GM23338 (cell line): ENCODE measurements around the gene SPECC1L. TPM values are rescaled to one million over a fixed set of nuclear protein-coding genes. Genes with fewer than 3 reads are reported as not detected.

Experiments
- ATAC-seq: fragments of 200-7000 bp; cut with Tn5 transposase; 3 replicates; pipeline ENCODE4 v1.9.1; 2020
- DNase-seq: peaks from one replicate; pipeline ENCODE4 v3.0.0-alpha.2; 2015; ENCODE audit warnings: low spot score
- H2AFZ ChIP-seq: fragments of 200-600 bp; sonication (generic); 2 replicates; pipeline ENCODE4 v1.8.0; 2016; ENCODE audit warnings: antibody characterized with exemption, mild to moderate bottlenecking, moderate library complexity
- H3F3A ChIP-seq: fragments of 200-600 bp; sonication (generic); replicated peaks from 2 replicates; pipeline ENCODE4 v1.8.0; 2017; ENCODE audit warnings: antibody characterized with exemption, mixed run types, low read depth
- H3K27ac ChIP-seq: fragments of 200-600 bp; sonication (generic); 2 replicates; pipeline ENCODE4 v1.6.1; 2016; ENCODE audit warnings: low read depth
- H3K27me3 ChIP-seq: fragments of 200-600 bp; sonication (generic); 2 replicates; pipeline ENCODE4 v1.8.0; 2016; ENCODE audit warnings: mild to moderate bottlenecking, mixed run types, moderate library complexity; ENCODE audit not compliant: insufficient read depth
- H3K36me3 ChIP-seq: fragments of 200-600 bp; sonication (generic); 2 replicates; pipeline ENCODE4 v1.8.0; 2016; ENCODE audit warnings: mild to moderate bottlenecking; ENCODE audit not compliant: insufficient read depth
- H3K4me1 ChIP-seq: fragments of 200-600 bp; sonication (generic); 2 replicates; pipeline ENCODE4 v1.8.0; 2016; ENCODE audit warnings: mild to moderate bottlenecking, moderate library complexity; ENCODE audit not compliant: insufficient read depth
- H3K4me2 ChIP-seq: fragments of 200-600 bp; sonication (generic); 2 replicates; pipeline ENCODE4 v1.7.1; 2017; ENCODE audit warnings: mixed run types
- H3K4me3 ChIP-seq: fragments of 200-600 bp; sonication (generic); 2 replicates; pipeline ENCODE4 v1.6.1; 2016; ENCODE audit warnings: mixed run types
- H3K79me2 ChIP-seq: fragments of 200-600 bp; sonication (generic); replicated peaks from 2 replicates; pipeline ENCODE4 v1.8.0; 2017; ENCODE audit warnings: mild to moderate bottlenecking; ENCODE audit not compliant: insufficient read depth
- H3K9me2 ChIP-seq: fragments of 200-600 bp; sonication (generic); 2 replicates; pipeline ENCODE4 v1.8.0; 2017; ENCODE audit not compliant: insufficient read depth
- H4K20me1 ChIP-seq: fragments of 200-600 bp; sonication (generic); replicated peaks from 2 replicates; pipeline ENCODE4 v1.8.0; 2017; ENCODE audit warnings: mild to moderate bottlenecking; ENCODE audit not compliant: insufficient read depth
- H3K27ac Mint-ChIP-seq: 2 replicates; pipeline ENCODE4 v1.8.0; 2020; ENCODE audit warnings: inconsistent platforms, mild to moderate bottlenecking, moderate library complexity, mixed read lengths
- H3K27me3 Mint-ChIP-seq: 3 replicates; pipeline ENCODE4 v1.8.0; 2022; ENCODE audit warnings: low read depth, mild to moderate bottlenecking, moderate library complexity, mixed read lengths, inconsistent platforms; ENCODE audit not compliant: insufficient read depth, poor library complexity
- H3K36me3 Mint-ChIP-seq: 3 replicates; pipeline ENCODE4 v1.8.0; 2021; ENCODE audit warnings: low read depth, mild to moderate bottlenecking, inconsistent platforms, moderate library complexity, mixed read lengths
- H3K4me1 Mint-ChIP-seq: 3 replicates; pipeline ENCODE4 v1.8.0; 2020; ENCODE audit warnings: mild to moderate bottlenecking, inconsistent platforms, mixed read lengths
- H3K4me3 Mint-ChIP-seq: 3 replicates; pipeline ENCODE4 v1.8.0; 2021; ENCODE audit warnings: moderate library complexity, mild to moderate bottlenecking, inconsistent platforms, mixed read lengths
- H3K9me3 Mint-ChIP-seq: 3 replicates; pipeline ENCODE4 v1.8.0; 2020; ENCODE audit warnings: moderate library complexity, mild to moderate bottlenecking, inconsistent platforms, mixed read lengths
- CTCF ChIP-seq, 2 experiments: fragments of 200-600 bp in 1 of 2; sonication (generic) in 1 of 2; conservative IDR thresholded peaks; 2 replicates each; pipeline versions ENCODE4 v1.5.1 to v1.6.1; 2016 to 2017; ENCODE audit warnings: antibody characterized with exemption in 2 of 2, low read depth in 2 of 2, mild to moderate bottlenecking in 2 of 2, moderate library complexity in 1 of 2
- EZH2phosphoT487 ChIP-seq: fragments of 200-600 bp; sonication (generic); IDR thresholded peaks from one replicate; pipeline ENCODE4 v1.8.1; 2018; ENCODE audit warnings: antibody characterized with exemption; ENCODE audit not compliant: unreplicated experiment
- JUNB ChIP-seq: IDR thresholded peaks from one replicate; pipeline ENCODE4 v1.6.1; 2016; ENCODE audit warnings: antibody characterized with exemption; ENCODE audit not compliant: unreplicated experiment
- NANOG ChIP-seq: IDR thresholded peaks from 2 replicates; pipeline ENCODE4 v1.6.1; 2016; ENCODE audit warnings: antibody characterized with exemption, borderline replicate concordance
- REST ChIP-seq: IDR thresholded peaks from one replicate; pipeline ENCODE4 v1.6.1; 2018; ENCODE audit warnings: antibody characterized with exemption; ENCODE audit not compliant: unreplicated experiment
- STAT1 ChIP-seq: IDR thresholded peaks from one replicate; pipeline ENCODE4 v1.6.1; 2016; ENCODE audit warnings: antibody characterized with exemption; ENCODE audit not compliant: unreplicated experiment
- ZNF114 ChIP-seq: fragments of 250-450 bp; sonication (Bioruptor Pico); IDR thresholded peaks from 2 replicates; pipeline ENCODE4 v1.5.0; 2020; ENCODE audit warnings: mild to moderate bottlenecking, moderate library complexity
- ZNF331 ChIP-seq: fragments of 250-450 bp; sonication (Bioruptor Pico); IDR thresholded peaks from 2 replicates; pipeline ENCODE4 v1.5.0; 2020; ENCODE audit warnings: low read depth, mild to moderate bottlenecking, moderate library complexity
- ZNF462 ChIP-seq: fragments of 250-450 bp; sonication (Bioruptor Pico); IDR thresholded peaks from 2 replicates; pipeline ENCODE4 v1.5.0; 2020; ENCODE audit warnings: mild to moderate bottlenecking, moderate library complexity
- polyA plus RNA-seq: library from polyadenylated mRNA; unstranded; fragments of >200 nt; fragmentation: Nextera tagmentation; extraction: Ambion mirVana; gene quantifications from 2 replicates; pipeline ENCODE4 v1.2.1, GENCODE V29; 2016
- total RNA-seq: library from RNA; depleted of rRNA; stranded (reverse); fragments of >200 nt; shearing (Covaris generic); gene quantifications from 2 replicates; pipeline ENCODE4 v1.2.3, GENCODE V29; 2014

SPECC1L gene
- total and polyA plus RNA-seq, 2 experiments from 2014 or later = 24.3 to 44.7 TPM

GRCh38 chr22:24433001-24433827 is 162.6 kb downstream of the SPECC1L start:
- peaks cover 5% of the 10 kb centered on the region; the same call in 1 of the 2 replicates for H3K4me1 ChIP-seq
- peaks cover 19% of the 10 kb centered on the region for H3K4me1 Mint-ChIP-seq
- no peaks in the 10 kb centered on the region; the same call in 1 of the 2 replicates for H4K20me1 ChIP-seq
- no peaks in the 10 kb centered on the region for H3K9me2 ChIP-seq
- H3K4me3 Mint-ChIP-seq = no peak overlapping the region
- H2AFZ ChIP-seq = no peak overlapping the region
- no peaks in the 10 kb centered on the region for H3K27me3 ChIP-seq
- no peaks in the 10 kb centered on the region for H3K79me2 ChIP-seq
- TF ChIP-seq STAT1 (no peak), EZH2phosphoT487 (no peak), ZNF114 (CRISPR knock-in tag) (no peak), ZNF462 (CRISPR knock-in tag) (no peak), CTCF (conservative IDR thresholded peaks at IDR 0.05; ENCODE audit: low read depth in 2 of 2) (no peak), REST (no peak), ZNF331 (CRISPR knock-in tag) (no peak), NANOG (no peak), JUNB (no peak)
- H3K27ac Mint-ChIP-seq = no peak overlapping the region
- H3K9me3 Mint-ChIP-seq = no peaks in the 10 kb centered on the region
- no peak overlapping the region for H3K27ac ChIP-seq
- no peak for ATAC-seq
- H3K36me3 Mint-ChIP-seq = no peaks in the 10 kb centered on the region; the same call in 2 of the 3 replicates
- H3K4me2 ChIP-seq = no peak overlapping the region
- H3K27me3 Mint-ChIP-seq = peaks cover 11% of the 10 kb centered on the region
- no peaks in the 10 kb centered on the region for H3F3A ChIP-seq
- DNase-seq = no peak
- H3K4me3 ChIP-seq = no peak overlapping the region
- no peaks in the 10 kb centered on the region for H3K36me3 ChIP-seq
